Subcutaneous preadipocyte (primary cell): ENCODE measurements around the gene AP1B1. TPM values are rescaled to one million over a fixed set of nuclear protein-coding genes. Genes with fewer than 3 reads are reported as not detected.

ENCODE experiments used
- small RNA-seq: library from RNA; depleted of rRNA; stranded (forward); fragments of <200 nt; gene quantifications from one replicate; pipeline ENCODE3, GENCODE V24; 2012
- total RNA-seq: library from RNA; depleted of rRNA; stranded (reverse); fragments of >200 nt; gene quantifications from 2 replicates; pipeline ENCODE4 v1.2.3, GENCODE V29; 2012

AP1B1 gene
- total RNA-seq: 48.5 and 68.8 TPM in 2 replicates

DNA sequence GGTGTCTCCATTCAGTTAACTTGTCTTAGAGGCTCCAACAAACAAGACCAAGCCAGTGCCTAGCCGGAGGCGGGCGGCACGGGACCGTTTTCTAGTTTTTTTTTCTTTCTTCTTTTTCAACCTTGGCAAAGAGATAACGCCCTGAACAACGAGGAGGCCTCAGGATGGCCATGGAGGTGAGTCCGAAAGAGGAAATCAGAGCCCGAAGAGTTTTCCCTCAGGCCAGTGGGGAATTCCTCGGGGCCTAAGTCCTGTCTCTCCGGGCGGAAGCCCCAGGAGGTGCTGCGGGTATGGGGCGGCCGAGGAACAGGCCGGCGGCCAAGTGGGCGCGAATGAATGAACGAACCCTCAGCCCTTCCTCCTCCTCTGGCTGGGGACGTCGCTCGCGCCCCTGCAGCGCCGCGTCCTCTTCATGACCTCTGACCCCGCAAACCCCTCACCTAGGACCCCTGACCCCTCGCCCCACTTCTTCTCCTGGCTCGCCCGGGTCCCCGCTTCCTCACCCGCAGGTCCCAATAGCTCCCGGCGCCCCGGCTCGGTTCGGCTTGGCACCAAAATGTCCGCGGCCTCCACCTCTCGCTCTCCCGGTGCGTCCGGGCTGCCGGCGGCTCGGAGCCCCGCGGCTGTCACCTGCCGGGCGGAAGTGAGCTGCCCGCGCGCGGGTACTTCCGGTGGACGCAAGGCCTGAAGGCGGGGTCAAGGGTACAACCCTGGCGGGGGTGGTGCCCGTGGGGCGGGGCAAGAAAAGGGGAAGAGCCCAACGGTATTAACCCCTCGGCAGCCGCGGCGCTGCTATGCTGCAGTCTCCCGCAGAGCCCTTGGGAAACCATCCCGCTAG is at the start of gene AP1B1:
TSS of gene AP1B1 (minus strand) at position 650 of the 838 bp plus-strand sequence. CDS start 21,327 bp downstream, outside the sequence.

DNA sequence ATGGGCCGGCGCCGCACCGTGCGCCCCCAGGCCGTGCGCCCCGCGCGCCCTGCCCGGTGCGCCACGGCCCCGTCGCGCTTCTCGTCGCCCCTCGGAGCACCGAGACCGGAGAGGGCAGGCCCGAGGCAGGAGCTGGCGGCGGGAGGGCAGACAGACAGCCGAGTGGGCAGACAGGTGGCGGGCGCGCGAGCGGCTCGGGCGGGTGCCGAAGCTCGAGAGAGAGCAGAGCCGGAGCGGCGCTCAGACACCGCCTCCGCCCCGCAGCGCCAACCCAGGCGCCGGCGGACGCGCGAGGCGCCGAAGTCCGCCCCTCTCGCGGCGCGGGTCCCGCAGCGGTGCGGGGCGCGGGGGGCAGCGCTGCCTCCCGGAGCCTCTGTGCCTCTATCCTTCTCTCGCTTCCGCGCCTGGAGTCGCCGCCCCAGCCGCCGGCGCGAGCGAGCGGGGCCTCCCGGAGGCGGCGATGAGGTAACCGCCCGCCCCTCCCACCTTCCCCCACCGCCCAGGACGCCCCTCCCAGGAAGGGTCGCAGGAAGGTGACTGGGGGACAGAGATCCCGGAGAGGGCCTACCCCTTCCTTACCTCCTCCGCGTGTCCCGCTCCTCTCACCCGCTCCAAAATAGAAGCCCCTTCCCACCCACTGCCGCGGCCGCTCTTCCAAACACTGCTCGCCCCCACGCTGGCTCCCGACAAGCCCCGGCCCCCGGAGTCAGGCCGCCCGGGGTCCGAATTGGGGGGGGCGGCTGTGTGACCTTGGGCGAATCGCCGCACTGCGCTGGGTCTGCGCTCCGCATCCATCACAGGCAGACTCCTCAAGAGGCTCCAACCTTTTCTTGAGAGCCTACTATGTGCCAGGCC is 72.9 kb downstream of the AP1B1 start, which contains the start of gene RASL10A:
TSS of gene RASL10A (minus strand) at position 412 of the 855 bp plus-strand sequence. CDS start 451 bp downstream, outside the sequence.

DNA sequence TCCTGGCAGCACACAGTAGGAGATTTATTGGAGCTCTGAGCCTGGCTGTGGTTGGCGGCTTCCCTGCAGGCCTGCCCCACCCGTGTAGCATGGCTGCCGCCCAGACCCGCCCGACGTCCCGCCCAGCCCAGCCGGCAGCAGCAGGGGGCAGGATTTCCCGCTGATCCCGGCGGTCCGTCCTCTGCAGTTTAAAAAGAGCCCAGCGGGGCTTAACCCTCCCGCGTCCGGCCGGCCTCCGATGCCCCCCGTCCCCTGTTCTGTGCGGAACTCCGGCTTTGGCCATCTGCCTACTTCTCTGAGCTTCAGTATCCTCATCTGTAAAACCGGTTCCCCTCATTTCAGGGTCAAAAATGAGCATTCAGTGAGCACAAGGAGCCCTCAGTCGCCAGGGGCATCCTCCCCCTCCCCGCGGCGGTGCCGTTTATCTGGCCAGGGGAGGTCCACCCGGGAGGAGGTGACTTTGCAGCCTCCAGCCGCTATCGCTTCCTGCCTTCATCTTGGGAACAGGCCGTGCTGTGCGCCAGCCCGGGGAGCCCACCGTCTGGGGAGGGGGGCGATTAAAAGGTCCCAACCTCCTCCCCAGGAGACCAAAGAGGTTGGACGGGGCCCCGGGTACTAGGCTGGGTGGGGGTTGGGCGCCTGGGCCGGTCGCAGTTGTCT is 82.1 kb downstream of the AP1B1 start, which contains the start of gene GAS2L1:
TSS of gene GAS2L1 (plus strand) at position 476 of the 660 bp plus-strand sequence. CDS start 1,456 bp downstream, outside the sequence.

Small RNA genes lying within 50 kb of the gene (small RNA-seq; reads per million reads assigned to genes)
- gene AC000041.1 (not detected), gene MIR3653 (not detected)

Other genes with a start within 250 kb of the AP1B1 start
- gene EMID1, start 182.7 kb downstream of the AP1B1 start, total RNA-seq: under 0.01 TPM in 1 of 2 replicates, not detected in the other
- 17.3 and 19.4 TPM in 2 replicates for gene RHBDD3, start 120.6 kb downstream of the AP1B1 start, total RNA-seq
- gene EWSR1, start 120.3 kb downstream of the AP1B1 start, total RNA-seq: 168 and 217 TPM in 2 replicates
- gene GAS2L1, start 81.9 kb downstream of the AP1B1 start, total RNA-seq: 11.0 and 12.3 TPM in 2 replicates
- not detected in 2 replicates for gene RASL10A, start 72.9 kb downstream of the AP1B1 start, total RNA-seq
- not detected in 2 replicates for gene RFPL1, start 50.0 kb upstream of the AP1B1 start, total RNA-seq
- gene NEFH, start 91.6 kb upstream of the AP1B1 start, total RNA-seq: 0.37 and 0.78 TPM in 2 replicates
- 40.1 and 54.9 TPM in 2 replicates for gene THOC5, start 165.2 kb upstream of the AP1B1 start, total RNA-seq
- gene NIPSNAP1, start 192.5 kb upstream of the AP1B1 start, total RNA-seq: 44.5 and 48.5 TPM in 2 replicates
- 70.2 and 101 TPM in 2 replicates for gene NF2, start 215.1 kb upstream of the AP1B1 start, total RNA-seq